Hematopoietic multipotent progenitor cell (in vitro differentiated cells): ENCODE results near the gene CHST8. TPM values are rescaled to one million over a fixed set of nuclear protein-coding genes. Genes with fewer than 3 reads are reported as not detected.

Experiments
- DNase-seq, 3 donors: peaks; one replicate each; pipeline ENCODE4 v3.0.0-alpha.2; 2011 to 2015; ENCODE audit warnings: low read depth in 2 of 3, low spot score in 2 of 3
- total RNA-seq: library from RNA; depleted of rRNA; stranded (reverse); fragments of >200 nt; gene quantifications from one replicate; pipeline ENCODE4 v1.2.3, GENCODE V29; 2012

Gene CHST8
- total RNA-seq, 1 donor: not detected

DNA sequence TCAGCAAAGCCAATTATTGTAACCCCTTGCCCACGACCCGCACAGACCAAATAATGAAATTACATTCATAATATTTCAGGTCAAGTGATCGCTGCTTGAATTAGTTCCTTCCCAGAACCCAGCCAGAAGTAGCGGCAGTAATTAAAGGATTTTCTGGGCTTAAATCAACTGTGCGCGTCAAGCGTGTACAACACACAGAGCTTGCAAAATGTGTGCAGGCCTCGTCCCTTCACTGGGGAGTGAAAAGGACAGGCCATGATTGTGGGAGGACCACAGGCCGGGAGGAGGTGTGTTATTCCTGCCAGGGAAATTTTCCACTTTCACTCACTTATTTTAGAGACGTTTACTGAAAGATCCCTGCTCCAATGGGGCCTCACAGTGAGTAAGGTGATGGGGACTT lies 84.9 kb downstream of the CHST8 start:
- no peak for DNase-seq

DNA sequence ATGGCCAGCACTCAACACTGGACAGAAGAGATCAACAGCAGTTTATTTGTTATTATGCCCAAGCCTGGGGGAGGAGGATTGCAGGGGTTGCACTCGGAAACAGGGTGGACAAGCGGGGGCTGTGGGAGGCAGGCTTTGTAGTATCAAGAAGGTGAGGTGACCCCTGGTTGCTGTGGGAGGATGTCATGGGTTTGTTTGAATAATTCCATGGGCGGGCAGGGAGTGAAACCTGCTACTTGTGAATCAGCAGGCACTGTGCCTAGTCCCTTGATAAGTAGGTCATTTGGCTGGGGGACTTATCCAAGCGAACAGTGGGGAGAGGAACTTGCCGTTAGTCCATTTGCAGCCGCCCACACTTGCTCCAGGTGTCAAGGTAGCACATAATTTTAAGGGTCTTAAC lies 90.5 kb downstream of the CHST8 start:
- no peak for DNase-seq

DNA sequence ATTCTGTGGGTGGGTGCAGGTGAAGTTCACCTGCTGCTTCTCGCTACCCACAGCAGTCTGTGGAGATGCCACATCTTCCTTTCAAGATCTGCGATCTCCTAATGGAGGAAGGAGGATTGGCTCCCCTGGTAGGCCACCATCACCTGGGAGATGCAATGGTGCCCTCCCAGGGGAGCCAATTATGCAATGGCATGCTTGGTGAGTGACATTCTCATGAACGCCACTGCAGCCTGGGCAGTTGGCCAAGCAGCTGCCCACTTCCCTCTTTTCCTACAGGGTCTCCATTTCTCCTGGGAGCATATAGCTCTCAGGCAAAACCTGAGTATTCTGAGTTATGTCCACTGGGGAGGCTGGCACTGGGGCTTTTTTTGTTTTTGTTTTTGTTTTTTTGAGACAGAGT lies 91.4 kb downstream of the CHST8 start:
- DNase-seq: no peak

DNA sequence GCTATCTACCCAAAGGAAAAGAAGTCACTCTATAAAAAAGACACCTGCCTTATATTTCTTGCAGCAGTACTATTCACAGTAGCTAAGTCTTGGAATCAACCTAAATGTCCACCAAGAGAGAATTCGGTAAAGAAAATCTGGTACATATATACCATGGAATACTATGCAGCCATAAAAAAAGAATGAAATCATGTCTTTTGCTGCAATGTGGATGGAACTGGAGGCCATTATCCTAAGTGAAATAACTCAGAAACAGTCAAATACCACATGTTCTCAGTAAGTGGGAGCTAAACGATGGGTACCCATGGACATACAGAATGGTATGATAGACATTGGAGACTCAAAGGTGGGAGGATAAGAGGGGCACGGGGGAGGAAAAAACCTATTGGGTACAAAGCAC lies 92.4 kb downstream of the CHST8 start:
- no peak for DNase-seq

DNA sequence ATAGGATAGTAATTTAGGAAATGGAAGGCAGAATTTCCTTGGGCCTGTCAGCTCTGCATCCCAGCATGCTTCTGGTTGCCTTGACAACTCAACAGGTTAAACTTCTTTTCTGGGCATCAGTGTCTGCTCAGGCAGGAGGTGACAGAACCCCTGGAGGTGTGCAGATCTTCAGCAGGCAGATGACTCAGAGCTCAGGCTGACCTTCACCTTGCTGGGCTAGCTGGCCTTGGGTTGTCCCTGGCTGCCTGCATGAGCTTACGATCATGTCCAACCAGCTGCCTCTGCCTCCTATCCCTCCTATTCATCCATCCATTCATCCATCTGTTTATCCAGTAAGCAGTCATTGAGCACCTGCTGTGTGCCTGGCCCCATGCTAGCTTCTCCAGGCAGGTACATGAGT lies 93.7 kb downstream of the CHST8 start:
- DNase-seq: no peak

DNA sequence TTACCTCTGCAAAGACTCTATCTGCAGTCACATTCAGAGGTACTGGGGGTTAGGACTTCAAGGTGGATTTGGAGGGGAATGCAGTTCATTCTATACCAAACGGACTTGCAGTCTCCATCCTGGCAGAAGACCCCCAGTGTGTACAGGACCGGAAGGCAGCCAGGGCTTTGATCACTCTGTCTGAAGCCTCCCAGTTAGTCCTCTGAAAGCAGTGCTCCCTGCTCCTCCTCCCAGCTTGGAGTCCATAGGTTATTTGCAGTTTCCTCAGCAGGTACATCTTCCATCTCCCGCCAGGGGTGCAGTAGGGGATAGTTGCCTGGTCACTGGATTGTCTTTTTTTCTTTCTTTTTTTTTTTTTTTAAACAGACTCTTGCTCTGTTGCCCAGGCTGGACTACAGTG lies 96.1 kb downstream of the CHST8 start:
- no peak for DNase-seq

DNA sequence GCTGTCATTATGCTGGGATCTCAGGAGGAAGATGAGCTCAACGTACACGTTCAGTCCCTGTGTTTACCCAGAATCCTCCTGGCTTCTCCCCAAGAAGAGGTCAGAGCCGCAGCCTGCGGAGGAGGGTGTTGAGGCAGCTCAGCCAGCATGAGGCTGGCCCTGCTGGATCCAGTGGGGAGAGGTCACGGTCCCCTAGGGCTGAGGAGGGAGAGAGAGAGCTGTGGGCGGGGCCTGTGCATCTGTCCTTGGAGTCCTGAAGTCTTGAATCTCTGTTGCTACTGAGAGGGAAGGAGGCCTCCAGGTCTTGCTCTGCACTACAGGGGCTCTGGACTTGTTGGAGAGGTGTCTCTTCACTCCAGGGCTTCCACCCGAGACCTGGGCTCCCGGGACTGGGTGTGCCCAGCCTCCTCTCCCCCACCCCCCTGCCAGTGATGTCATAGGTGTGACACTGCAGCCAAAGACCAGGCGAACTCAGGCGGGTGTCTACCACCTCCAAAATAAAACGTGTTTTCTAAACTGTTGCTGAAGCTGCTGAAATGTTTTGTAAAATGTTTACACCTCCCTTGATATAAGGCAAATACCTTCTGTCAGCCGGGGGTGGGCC lies 97.0 kb downstream of the CHST8 start:
- no peak for DNase-seq

DNA sequence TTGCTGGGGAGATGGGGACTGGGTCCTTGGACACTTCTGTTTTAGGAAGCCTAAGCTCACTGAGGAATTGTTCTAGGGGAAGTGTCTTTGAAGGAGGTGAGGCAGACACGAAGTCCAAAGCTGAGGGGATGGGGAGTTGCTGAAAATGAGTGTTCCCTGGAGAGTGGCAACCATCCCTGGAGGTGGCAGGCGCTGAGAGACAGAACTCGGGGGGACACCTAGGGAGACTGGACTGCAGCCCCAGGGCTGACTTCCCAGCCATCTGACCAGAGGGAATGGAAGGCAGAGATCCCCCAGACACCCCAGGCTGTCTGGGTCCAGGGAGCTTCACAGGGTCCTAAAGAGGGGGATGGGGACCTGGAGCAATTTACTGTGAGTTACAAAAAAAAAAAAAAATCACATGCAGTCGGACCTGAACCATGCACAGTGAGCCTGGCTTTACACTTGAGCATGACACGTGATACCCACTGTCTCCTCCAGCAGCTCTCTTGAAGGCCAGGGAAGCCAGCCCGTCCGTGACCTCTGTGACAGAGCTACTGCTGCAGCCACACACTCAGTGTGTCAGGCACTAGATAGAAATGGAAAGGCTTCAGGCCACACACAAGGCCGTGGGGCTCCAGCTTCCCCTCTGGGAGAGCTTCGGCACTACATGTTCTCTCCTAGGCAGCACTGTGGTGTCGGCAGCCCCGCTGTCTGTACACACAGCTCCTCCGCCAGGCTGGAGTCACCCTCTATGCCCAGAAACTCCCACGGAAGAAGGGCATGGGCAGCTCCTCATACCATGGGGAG lies 97.8 kb downstream of the CHST8 start:
- no peak for DNase-seq

DNA sequence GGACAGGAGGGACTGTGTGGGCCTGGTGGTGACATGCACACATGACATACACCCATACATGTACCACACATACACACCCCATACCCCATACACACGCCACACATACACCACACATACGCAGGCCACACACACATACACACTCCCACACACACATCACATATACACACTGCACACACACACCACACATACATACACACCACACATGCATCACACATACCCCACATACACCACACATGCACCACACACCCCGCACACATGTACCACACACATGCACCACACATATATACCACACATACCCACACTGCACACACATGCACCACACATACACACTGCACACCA lies 98.4 kb downstream of the CHST8 start:
- DNase-seq: no peak

DNA sequence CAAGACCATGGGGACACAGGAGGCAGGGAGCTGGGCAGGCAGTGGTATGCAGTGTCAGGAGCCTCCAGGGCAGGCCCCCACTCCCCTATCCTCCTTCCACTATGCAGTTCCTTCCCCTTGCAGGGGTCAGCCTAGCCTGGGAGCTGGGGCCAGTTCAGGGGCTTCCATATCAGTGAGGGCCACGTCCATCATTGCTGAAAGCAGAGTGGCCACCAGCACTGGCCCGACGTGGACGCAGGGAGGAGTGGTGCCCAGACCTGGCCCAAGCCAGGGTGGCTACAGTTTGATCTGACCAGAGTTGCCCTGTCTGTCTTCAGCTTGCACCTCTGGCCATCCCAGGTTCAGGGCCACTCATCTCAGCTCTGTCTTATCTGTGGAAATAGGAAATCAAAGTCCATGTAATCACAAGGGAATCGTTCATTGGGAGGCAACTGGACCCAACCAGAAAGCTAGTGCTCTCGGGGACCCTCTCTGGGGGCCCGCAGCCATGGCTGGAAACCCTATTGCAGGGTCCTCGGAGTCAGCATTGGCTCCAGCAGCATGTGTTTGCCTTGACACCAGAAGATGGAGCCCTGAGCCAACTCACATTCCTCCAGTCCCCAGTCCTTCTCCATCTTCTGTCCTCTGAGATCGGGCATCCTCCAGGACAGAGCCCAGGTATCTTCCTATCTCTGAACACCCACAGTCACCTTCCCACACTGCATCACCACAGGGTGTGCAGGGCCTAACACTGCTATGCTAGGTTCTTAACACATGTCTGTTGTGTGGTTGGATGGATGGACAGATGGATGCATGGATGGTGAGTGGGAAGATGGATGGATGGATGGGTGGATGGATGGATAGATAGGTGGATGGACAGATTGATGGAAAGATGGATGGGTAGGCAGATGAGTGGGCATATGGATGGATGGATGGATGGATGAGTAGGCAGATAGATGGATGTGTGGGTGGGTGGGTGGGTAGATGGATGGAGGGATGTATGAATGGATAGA lies 99.2 kb downstream of the CHST8 start:
- DNase-seq: no peak

DNA sequence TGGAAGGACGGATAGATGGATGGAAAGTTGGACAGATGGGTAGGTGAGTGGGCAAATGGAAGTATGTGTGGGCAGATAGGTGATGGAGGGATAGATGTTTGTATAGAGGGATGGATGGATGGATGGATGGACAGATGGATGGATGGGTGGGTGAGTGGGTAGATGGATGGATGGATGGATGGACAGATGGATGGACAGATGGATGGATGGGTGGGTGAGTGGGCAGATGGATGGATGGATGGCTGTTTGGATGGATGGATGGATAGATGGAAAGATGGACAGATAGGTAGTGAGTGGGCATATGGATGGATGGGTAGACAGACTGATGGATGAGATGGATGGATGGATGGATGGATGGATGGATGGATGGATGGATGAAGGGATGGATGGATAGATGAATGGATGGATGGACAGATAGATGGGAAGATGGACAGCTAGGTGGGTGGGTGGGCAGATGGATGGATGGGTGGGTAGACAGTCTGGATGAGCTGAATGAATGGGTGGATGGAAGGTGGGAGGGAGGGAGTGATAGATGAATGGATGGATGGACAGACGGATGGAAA lies 100.1 kb downstream of the CHST8 start:
- no peak for DNase-seq

DNA sequence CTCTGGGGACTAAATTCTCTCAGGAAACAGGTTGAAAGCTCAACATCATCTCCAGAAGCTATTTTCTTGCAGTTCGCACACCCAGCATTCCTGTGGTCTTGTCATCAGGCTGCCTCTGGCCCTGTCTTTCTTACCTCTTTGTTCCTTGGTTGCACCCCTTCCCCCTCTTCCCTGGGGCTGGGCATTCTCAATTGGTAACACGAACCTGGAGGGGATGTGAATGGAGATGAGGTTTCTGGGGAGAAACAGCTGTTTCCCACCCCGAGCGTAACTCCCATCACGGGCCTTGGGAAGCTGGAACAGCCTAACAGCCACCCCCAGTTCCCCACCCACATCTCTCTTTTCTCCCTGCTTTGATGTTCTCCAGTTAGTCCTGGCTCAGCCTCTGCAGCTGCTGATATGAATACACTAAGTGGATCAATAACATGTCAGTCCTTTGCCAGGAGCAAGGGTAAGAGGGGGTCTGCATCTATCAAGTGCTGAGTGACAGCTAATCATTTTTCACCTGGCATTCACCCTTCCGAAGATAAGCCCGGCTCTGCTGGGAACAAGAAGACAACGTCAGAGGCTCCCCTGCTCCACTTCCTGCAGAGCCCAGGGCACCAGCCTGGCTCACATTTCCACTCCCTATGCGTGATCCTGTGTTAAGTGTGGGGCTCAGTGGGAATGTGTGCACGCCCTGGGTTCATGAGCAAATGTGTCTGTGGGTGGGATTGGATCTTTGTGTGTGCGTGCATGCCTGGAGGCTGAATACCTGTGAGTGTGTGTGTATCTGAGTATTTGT lies 100.9 kb downstream of the CHST8 start:
- no peak for DNase-seq

DNA sequence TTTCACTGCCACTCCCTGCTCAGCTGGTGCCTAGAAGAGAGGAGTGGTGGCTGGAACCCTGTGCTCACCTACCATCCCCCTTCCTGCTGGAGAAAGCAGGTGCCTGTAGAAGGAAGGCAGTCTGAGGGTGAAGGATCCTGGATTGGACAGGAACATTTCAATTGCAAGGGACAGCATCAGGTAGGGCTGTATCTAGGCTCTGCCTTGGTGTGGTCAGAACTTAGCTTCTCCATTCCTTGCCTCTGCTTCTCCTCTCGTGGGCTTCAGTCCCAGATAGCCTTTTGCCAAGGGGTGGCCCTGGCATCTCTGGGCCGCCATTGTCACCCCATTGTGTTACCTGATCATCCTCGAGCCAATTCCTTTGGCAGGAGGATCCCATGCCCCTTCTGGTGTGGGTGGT lies 101.8 kb downstream of the CHST8 start:
- DNase-seq: no peak

DNA sequence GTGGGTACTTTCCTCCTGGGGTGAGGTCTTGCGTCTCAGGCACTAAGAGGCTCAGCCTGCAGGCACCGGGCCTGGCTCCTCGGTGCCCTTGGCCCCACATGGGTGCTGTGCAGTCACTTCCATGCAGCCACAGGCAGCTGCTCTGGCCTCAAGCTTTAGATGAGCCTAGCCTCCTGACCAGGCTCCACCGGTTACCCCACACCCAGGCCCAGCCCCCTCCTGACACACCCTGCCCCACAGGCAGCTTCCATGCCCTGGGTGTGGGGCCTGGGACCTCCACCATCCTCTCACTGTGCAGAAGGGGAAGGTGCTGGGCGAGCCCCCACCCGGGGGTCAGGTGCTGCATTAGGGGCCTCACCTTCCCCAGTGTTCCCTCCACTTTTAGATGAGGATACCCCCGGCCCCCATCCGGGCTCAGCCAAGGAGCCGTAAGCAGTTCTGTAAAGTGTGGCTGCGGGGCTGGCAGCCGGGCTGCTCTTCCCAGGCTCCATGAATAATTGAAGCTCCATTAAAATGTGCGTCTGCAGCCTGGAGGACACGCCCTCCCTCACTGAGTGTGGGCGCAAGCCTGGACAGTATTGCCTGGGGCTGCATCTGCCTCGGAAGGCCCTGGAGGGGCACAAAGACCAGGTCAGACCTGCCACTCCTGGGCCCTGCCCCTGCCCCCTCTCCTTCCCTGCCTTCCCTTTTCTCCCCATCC lies 102.4 kb downstream of the CHST8 start:
- no peak for DNase-seq

DNA sequence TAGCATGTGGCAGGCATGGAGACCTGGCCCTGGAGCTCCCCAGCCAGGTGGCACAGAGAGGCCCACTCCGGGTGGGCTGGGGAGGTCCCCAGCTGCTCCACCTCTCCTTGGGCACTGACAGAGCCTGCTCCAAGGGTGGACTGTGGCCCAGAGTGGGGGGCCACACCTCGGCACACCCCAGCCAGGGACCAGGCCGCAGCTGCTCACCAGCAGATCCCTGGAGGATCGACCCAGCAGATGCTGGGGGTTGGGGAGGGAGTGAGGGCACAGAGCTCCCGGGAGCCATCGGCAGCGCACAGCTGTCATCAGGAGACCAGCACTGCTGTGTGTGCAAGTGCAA lies 102.9 kb downstream of the CHST8 start:
- DNase-seq: no peak

DNA sequence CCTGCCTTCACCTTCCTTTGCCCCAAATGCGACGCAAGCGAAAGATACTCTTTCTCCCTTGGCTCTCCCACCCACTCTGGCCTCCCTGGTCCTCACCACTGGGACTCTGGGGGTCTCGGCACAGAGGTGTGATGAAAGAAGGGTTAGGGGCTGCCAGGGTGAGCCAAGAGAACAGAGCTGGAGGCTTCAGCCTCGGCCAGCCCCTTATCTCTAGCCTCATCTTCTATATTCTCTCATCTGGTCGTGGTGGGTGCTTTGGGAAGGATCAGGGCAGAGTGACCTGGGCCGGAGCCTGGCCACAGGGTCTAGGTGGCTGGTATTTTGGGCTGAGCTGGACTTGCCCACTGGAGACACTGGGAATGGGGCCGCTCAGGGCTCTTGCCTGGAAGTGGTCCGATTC lies 103.8 kb downstream of the CHST8 start:
- DNase-seq: no peak

DNA sequence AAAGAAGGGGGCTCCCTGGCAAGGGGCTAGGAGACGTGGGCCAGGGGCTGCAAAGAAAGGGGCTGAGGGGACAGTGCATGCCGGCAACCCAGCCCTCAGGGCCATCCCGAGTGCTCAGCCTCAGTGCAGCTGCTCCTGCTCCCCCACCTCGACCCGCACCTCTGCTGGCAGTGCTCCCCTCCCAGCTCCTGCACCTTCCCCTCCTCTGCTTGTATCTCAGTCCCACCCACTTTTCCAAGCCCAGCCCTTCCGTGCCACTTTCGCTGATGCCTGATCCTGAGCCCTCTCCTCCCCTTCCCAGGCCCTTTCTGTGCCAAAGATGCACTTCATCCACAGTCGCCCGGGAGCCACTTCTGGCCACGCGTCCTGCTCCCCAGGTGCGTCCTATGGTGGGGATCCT lies 105.0 kb downstream of the CHST8 start:
- no peak for DNase-seq

DNA sequence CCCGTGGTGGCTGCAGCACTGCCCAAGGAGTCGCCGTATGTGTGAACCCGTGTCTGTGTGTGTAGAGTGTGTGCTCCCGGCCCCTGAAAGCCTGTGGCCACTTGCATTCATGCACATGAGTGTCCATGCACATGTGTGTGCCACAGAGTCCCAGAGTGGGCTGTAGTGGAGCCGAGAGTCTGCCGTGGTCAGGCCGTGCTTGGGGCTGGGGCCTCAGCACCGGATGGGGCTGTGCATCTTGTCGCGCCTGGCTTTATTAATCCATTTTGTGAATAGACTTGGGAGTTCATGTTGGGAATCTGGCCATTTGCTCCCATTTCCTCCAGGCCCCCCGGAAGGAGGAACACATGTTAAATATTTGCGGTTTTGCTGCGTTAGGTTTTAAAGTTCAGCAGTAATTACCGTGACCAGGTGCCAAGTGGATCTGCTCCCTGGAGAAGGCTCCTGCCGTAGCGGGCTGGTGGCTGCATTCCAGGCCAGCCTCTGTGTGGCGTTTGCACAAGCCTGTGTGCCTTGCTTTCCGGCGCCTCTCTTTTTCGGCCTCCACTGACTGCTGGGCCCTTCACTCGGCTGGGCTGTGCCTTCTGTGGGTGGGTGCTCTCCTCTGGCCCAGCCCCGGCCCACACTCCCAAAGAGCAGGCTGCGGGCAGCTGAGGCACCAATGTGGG lies 105.7 kb downstream of the CHST8 start:
- no peak for DNase-seq

DNA sequence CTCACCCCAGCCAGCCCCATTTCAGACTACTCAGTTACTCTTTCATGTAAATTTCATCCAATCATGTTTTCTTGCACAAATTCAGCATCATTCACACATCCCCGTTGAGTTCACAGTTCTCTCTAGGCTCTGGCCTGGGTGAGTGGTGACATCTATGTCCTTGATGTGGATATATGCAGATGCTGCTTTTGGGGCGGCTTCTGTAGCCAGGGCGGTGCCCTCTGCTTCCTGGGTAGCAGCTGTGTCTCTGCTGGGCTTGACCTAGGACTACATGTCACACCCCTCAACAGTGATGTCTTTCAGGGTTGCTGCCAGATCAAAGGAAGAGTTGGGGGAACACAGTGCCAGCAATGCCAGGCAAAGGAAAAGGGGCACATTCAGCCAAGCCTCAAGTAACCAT lies 106.4 kb downstream of the CHST8 start:
- no peak for DNase-seq
